Measurements from ENCODE around the gene TM9SF1.

GRCh38 chr14:24197056-24197450 is 1.8 kb upstream of the TM9SF1 start:
- TF ChIP-seq EZH2 (IDR thresholded peaks at IDR 0.05), result no peak
- TF ChIP-seq, protein P1, sequence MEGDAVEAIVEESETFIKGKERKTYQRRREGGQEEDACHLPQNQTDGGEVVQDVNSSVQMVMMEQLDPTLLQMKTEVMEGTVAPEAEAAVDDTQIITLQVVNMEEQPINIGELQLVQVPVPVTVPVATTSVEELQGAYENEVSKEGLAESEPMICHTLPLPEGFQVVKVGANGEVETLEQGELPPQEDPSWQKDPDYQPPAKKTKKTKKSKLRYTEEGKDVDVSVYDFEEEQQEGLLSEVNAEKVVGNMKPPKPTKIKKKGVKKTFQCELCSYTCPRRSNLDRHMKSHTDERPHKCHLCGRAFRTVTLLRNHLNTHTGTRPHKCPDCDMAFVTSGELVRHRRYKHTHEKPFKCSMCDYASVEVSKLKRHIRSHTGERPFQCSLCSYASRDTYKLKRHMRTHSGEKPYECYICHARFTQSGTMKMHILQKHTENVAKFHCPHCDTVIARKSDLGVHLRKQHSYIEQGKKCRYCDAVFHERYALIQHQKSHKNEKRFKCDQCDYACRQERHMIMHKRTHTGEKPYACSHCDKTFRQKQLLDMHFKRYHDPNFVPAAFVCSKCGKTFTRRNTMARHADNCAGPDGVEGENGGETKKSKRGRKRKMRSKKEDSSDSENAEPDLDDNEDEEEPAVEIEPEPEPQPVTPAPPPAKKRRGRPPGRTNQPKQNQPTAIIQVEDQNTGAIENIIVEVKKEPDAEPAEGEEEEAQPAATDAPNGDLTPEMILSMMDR (IDR thresholded peaks at IDR 0.05), result no peak
- no peak for TF ChIP-seq EZH2phosphoT487 (IDR thresholded peaks at IDR 0.05)
